ENCODE measurements around the gene PRIM2.
"Not testable (repeated sequence)": the region's sequence is repeated elsewhere in the genome, so short reads cannot be mapped to it uniquely, and the experiment has no call there.

DNA sequence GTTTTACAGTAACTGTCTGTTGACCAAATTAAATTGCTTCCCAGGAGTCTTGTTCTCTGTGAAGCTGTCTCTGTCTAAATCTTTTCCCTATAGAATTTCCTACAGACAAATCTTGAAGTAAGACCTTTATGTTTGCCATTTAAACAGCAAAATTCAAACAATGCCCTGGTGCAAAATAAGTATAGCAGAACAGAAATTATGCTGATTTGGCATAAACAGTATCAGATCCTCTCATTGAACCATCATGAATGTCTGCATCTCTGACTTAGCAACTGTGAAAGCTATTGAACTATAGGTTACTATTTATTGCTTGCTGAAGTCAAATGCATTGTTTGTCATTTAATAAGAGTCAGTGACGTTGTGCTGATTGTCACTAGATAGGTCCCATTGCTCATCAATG lies 123.3 kb downstream of the PRIM2 start:
- TF ChIP-seq, protein P1, sequence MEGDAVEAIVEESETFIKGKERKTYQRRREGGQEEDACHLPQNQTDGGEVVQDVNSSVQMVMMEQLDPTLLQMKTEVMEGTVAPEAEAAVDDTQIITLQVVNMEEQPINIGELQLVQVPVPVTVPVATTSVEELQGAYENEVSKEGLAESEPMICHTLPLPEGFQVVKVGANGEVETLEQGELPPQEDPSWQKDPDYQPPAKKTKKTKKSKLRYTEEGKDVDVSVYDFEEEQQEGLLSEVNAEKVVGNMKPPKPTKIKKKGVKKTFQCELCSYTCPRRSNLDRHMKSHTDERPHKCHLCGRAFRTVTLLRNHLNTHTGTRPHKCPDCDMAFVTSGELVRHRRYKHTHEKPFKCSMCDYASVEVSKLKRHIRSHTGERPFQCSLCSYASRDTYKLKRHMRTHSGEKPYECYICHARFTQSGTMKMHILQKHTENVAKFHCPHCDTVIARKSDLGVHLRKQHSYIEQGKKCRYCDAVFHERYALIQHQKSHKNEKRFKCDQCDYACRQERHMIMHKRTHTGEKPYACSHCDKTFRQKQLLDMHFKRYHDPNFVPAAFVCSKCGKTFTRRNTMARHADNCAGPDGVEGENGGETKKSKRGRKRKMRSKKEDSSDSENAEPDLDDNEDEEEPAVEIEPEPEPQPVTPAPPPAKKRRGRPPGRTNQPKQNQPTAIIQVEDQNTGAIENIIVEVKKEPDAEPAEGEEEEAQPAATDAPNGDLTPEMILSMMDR (IDR thresholded peaks at IDR 0.05), result not testable (repeated sequence)
- TF ChIP-seq POLR2A (IDR thresholded peaks at IDR 0.05), result not testable (repeated sequence)
